ENCODE results near the gene SULT1A1. TPM values are rescaled to one million over a fixed set of nuclear protein-coding genes. Genes with fewer than 3 reads are reported as not detected.

Gene SULT1A1
- total and polyA plus RNA-seq, 4 donors, result 25.3 to 143 (median 102) TPM

DNA sequence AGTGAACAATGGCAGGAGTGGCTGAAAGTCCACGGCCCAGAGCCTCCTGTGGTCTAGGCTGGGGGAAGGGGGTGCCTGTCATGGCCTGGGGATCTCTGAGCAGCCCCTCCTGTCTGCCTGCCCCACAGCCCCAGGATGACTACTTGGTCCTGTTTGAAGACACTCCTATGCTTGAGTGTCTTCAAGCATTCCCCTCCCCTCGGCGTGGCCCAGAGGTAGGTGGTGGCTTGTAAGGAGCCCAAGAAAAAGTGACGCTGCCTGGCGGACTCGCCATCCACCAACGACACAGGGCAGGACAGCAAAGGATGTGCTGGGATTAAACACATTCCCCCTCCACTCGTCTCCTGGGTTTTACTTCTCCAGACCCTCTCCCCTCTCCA, 5.7 kb downstream of the SULT1A1 start:
- TF ChIP-seq, protein P1, sequence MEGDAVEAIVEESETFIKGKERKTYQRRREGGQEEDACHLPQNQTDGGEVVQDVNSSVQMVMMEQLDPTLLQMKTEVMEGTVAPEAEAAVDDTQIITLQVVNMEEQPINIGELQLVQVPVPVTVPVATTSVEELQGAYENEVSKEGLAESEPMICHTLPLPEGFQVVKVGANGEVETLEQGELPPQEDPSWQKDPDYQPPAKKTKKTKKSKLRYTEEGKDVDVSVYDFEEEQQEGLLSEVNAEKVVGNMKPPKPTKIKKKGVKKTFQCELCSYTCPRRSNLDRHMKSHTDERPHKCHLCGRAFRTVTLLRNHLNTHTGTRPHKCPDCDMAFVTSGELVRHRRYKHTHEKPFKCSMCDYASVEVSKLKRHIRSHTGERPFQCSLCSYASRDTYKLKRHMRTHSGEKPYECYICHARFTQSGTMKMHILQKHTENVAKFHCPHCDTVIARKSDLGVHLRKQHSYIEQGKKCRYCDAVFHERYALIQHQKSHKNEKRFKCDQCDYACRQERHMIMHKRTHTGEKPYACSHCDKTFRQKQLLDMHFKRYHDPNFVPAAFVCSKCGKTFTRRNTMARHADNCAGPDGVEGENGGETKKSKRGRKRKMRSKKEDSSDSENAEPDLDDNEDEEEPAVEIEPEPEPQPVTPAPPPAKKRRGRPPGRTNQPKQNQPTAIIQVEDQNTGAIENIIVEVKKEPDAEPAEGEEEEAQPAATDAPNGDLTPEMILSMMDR (IDR thresholded peaks at IDR 0.05; ENCODE audit: low read depth, low read length, missing input control), result no peak
- TF ChIP-seq GABPA (IDR thresholded peaks at IDR 0.05 in 1 of 2, conservative IDR thresholded peaks at IDR 0.05 in 1 of 2) (no peak), NR2F2 (IDR thresholded peaks at IDR 0.05) (no peak)
- peaks cover 3 to 16% (median 13%) of the 10 kb centered on the region in 4 donors for H3K36me3 ChIP-seq (ENCODE audit: control insufficient read depth in 4 of 4, insufficient read depth in 3 of 4, low read depth in 1 of 4, low read length in 3 of 4)
- no peak overlapping the region for H3K27ac ChIP-seq (ENCODE audit: low read depth in 1 of 2, low read length in 2 of 2)
- H3K9ac ChIP-seq (ENCODE audit: low read depth in 1 of 2, low read length in 2 of 2), result no peak overlapping the region
- 87% methylated on average over 8 of the region's 8 CpGs for WGBS
- no peaks in the 10 kb centered on the region for H3K9me3 ChIP-seq (ENCODE audit: control insufficient read depth in 4 of 4, low read length in 3 of 4)
- H3K27me3 ChIP-seq (ENCODE audit: control insufficient read depth in 4 of 4, insufficient read depth in 4 of 4, low read length in 3 of 4), result no peaks in the 10 kb centered on the region
- no peak for DNase-seq (ENCODE audit: low spot score)
- peaks cover 0 to 15% (median 8%) of the 10 kb centered on the region in 4 donors for H3K4me1 ChIP-seq (ENCODE audit: control insufficient read depth in 4 of 4, insufficient read depth in 4 of 4, low read length in 3 of 4)
- H3K4me3 ChIP-seq (ENCODE audit: low read depth in 1 of 3, low read length in 3 of 3), result no peak overlapping the region

DNA sequence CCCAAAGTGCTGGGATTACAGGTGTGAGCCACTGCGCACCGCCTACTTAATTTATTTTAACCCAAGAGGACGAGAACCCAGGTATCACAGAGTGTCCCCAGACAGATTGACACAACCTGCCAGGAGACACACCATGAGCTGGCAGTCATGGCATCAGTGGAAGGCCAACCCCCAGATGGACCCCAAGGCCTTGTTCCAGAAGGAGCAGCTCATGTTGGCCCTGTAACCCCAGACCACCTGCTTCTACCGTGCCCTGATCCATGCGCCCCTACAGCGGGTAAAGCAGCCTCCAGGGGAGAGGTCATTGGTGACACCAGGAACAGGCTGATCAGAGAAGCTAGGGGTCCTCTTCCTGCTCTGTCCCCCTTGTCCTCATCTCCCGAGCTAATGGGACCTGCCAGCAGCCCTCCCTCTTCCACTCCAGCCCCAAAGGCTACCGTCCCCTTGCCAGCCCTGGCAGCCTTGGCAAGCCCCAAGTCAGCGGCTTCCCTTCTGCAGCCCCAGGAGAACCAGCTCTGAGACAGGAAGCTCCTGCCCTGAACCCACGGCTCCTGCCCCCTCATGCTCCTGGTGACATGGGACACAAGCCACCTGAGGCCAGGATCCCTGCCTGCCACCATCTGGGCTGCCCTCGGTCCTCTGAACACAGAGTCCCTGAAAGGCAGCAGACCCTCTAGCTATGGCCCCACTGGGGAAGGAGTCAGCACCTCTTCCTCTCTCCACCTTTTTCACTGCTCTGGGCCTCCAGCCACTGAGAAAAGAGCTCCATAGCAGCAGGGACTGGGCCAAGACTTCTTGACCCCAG, 6.3 kb downstream of the SULT1A1 start:
- 87% methylated on average over 11 of the region's 11 CpGs for WGBS
- H3K27me3 ChIP-seq (ENCODE audit: control insufficient read depth in 4 of 4, insufficient read depth in 4 of 4, low read length in 3 of 4), result no peaks in the 10 kb centered on the region
- no peaks in the 10 kb centered on the region for H3K9me3 ChIP-seq (ENCODE audit: control insufficient read depth in 4 of 4, low read length in 3 of 4)
- H3K4me3 ChIP-seq (ENCODE audit: low read depth in 1 of 3, low read length in 3 of 3), result no peak overlapping the region
- no peak overlapping the region for H3K9ac ChIP-seq (ENCODE audit: low read depth in 1 of 2, low read length in 2 of 2)
- H3K27ac ChIP-seq (ENCODE audit: low read depth in 1 of 2, low read length in 2 of 2), result no peak overlapping the region
- TF ChIP-seq, protein P2, sequence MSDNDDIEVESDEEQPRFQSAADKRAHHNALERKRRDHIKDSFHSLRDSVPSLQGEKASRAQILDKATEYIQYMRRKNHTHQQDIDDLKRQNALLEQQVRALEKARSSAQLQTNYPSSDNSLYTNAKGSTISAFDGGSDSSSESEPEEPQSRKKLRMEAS (IDR thresholded peaks at IDR 0.05), result no peak
- TF ChIP-seq, protein P1 (IDR thresholded peaks at IDR 0.05; ENCODE audit: low read depth, low read length, missing input control), result no peak
- TF ChIP-seq, protein P3, sequence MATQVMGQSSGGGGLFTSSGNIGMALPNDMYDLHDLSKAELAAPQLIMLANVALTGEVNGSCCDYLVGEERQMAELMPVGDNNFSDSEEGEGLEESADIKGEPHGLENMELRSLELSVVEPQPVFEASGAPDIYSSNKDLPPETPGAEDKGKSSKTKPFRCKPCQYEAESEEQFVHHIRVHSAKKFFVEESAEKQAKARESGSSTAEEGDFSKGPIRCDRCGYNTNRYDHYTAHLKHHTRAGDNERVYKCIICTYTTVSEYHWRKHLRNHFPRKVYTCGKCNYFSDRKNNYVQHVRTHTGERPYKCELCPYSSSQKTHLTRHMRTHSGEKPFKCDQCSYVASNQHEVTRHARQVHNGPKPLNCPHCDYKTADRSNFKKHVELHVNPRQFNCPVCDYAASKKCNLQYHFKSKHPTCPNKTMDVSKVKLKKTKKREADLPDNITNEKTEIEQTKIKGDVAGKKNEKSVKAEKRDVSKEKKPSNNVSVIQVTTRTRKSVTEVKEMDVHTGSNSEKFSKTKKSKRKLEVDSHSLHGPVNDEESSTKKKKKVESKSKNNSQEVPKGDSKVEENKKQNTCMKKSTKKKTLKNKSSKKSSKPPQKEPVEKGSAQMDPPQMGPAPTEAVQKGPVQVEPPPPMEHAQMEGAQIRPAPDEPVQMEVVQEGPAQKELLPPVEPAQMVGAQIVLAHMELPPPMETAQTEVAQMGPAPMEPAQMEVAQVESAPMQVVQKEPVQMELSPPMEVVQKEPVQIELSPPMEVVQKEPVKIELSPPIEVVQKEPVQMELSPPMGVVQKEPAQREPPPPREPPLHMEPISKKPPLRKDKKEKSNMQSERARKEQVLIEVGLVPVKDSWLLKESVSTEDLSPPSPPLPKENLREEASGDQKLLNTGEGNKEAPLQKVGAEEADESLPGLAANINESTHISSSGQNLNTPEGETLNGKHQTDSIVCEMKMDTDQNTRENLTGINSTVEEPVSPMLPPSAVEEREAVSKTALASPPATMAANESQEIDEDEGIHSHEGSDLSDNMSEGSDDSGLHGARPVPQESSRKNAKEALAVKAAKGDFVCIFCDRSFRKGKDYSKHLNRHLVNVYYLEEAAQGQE (IDR thresholded peaks at IDR 0.05), result no peak
- H3K4me1 ChIP-seq (ENCODE audit: control insufficient read depth in 4 of 4, insufficient read depth in 4 of 4, low read length in 3 of 4), result peaks cover 0 to 10% (median 5%) of the 10 kb centered on the region in 4 donors
- H3K36me3 ChIP-seq (ENCODE audit: control insufficient read depth in 4 of 4, insufficient read depth in 3 of 4, low read depth in 1 of 4, low read length in 3 of 4), result peaks cover 3 to 16% (median 13%) of the 10 kb centered on the region in 4 donors
- no peak for DNase-seq (ENCODE audit: low spot score)

DNA sequence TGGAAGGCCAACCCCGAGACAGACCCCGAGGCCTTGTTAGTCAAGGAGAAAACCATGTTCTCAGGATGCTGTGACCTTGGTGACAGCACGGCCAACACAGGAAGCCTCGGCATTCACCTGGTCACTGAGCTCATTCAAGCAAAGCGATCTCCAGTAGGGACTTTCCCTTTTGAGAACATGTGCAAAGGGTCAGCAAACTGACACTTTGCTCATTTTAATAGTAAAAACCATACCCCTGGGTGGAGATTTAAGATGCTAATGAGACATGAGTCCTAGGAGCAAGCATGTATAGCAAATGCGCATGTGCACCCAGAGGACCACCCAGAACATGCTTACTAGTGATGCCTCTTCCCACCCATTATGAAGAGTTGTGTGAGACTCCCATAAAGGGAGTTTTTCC, 7.3 kb downstream of the SULT1A1 start:
- Histone ChIP-seq H3K4me3 (ENCODE audit: low read depth in 1 of 3, low read length in 3 of 3) (no peak overlapping the region), H3K9me3 (ENCODE audit: control insufficient read depth in 4 of 4, low read length in 3 of 4) (no peaks in the 10 kb centered on the region), H3K9ac (ENCODE audit: low read depth in 1 of 2, low read length in 2 of 2) (no peak overlapping the region), H3K27ac (ENCODE audit: low read depth in 1 of 2, low read length in 2 of 2) (no peak overlapping the region), H3K36me3 (ENCODE audit: control insufficient read depth in 4 of 4, insufficient read depth in 3 of 4, low read depth in 1 of 4, low read length in 3 of 4) (peaks cover 3 to 16% (median 13%) of the 10 kb centered on the region in 4 donors), H3K4me1 (ENCODE audit: control insufficient read depth in 4 of 4, insufficient read depth in 4 of 4, low read length in 3 of 4) (peaks cover 2 to 11% (median 7%) of the 10 kb centered on the region in 4 donors), H3K27me3 (ENCODE audit: control insufficient read depth in 4 of 4, insufficient read depth in 4 of 4, low read length in 3 of 4) (no peaks in the 10 kb centered on the region)
- DNase-seq (ENCODE audit: low spot score), result no peak
- 46% methylated on average over 5 of the region's 6 CpGs for WGBS
- TF ChIP-seq FOXA1 (IDR thresholded peaks at IDR 0.05) (no peak), GABPA (IDR thresholded peaks at IDR 0.05 in 1 of 2, conservative IDR thresholded peaks at IDR 0.05 in 1 of 2) (no peak), EGR1 (IDR thresholded peaks at IDR 0.05; ENCODE audit: low read depth in 2 of 2) (no peak), SP1 (IDR thresholded peaks at IDR 0.05) (no peak), HNF4G (IDR thresholded peaks at IDR 0.05) (no peak), TAF1 (conservative IDR thresholded peaks at IDR 0.05) (no peak)
- TF ChIP-seq, protein P2 (IDR thresholded peaks at IDR 0.05), result no peak
- TF ChIP-seq, protein P3 (IDR thresholded peaks at IDR 0.05), result no peak
- TF ChIP-seq, protein P4, sequence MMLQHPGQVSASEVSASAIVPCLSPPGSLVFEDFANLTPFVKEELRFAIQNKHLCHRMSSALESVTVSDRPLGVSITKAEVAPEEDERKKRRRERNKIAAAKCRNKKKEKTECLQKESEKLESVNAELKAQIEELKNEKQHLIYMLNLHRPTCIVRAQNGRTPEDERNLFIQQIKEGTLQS (IDR thresholded peaks at IDR 0.05), result no peak
